Cerebellar nuclear complex (tissue), 1 donor: ENCODE data around the gene CCDC71L.
"Not testable (repeated sequence)": the region's sequence is repeated elsewhere in the genome, so short reads cannot be mapped to it uniquely, and the experiment has no call there.

Experiments used
- DNase-seq, 2 experiments: peaks; one replicate each; lab custom pipeline; 2025; lab: John Stamatoyannopoulos, UW

Gene CCDC71L

DNA sequence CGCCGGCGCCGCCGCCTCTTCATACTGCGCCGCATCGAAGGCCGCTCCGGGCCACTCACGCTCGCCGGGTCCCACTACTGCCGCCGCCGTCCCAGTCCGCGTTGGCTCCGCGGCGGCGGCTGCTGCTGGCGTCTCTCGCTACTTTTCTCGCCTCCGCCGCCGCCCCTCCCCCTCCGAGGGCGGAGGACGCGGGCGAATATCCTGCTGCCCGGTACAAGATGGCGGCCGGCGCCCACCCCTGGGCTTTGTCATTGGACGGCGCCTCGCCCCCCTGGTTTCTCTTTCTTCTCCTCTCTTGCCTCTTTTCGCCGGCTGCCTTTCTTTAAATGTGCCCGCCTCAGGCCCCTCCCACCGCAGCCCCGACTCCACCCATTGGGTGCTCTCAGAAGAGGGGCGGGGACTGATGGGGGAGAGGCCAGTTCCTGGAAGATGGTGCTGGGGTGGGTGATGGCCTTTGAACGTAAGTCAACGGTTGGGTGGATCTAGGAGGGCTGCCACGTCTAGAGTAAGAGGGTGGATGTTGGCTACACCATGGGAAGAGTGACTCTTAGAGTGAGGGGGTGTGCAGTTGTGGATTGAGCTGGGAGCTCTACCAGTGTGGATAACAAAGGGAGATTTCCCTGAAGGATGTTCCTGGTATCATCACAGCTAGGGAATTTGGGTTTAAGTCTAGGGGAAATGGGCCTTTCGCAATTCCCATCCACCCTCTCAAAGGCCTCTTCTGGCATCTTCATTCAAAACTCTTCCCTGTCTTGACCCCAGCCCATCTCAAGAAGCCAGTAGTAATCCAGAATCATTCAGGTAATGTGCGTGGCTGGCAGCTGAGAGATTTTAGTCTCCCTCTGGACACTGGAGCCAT lies at the start of gene CCDC71L:
TSS of gene CCDC71L (minus strand) at position 297 of the 859 bp plus-strand sequence. CDS start at position 35, 262 bp downstream.
- DNase-seq, result no peak

- DNase-seq, result not testable (repeated sequence)
These were observed 48.6 kb upstream of the CCDC71L start for GRCh38 chr7:106709604-106710003.

GRCh38 chr7:106704000-106704840 lies 43.3 kb upstream of the CCDC71L start:
- no peak for DNase-seq

- no peak for DNase-seq
These were observed 32.9 kb upstream of the CCDC71L start for GRCh38 chr7:106693677-106694353.

DNA sequence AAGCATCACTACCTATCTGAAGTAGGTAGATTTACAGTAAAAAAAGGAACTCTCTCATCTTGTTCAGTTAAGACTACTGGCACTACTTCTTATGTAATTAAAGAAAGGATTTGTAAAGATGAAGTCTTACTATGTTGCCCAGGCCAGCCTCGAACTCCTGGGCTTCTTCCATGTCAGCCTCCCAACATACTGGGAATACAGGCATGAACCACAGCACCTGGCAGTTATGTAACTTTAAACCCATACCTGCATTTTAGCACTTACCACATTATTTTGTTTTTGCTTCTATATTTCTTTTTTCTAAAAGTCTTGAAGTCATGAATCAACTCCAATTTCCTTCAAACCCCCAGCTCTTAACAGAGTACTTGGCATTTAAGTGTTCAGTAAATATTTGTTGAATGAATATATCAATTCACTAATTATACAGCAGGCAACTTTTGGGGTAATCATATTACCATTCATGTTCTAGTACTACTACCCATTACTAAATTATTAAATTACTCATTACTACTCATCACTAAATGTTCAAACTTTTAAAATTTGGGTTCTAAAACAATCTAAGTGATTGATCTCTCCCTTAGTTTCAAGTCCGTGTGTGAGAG lies 31.6 kb upstream of the CCDC71L start:
- DNase-seq, result no peak

DNA sequence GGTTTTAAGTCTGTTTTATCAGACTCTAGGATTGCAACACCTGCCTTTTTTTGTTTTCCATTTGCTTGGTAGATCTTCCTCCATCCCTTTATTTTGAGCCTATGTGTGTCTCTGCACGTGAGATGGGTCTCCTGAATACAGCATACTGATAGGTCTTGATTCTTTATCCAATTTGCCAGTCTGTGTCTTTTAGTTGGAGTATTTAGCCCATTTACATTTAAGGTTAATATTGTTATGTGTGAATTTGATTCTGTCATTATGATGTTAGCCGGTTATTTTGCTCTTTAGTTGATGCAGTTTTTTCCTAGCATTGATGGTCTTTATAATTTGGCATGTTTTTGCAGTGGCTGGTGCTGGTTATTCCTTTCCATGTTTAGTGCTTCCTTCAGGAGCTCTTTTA lies 27.2 kb upstream of the CCDC71L start:
- DNase-seq, result not testable (repeated sequence)

GRCh38 chr7:106683941-106684340 lies 23.0 kb upstream of the CCDC71L start:
- DNase-seq, result no peak

GRCh38 chr7:106681815-106682495 lies 21.0 kb upstream of the CCDC71L start:
- no peak for DNase-seq

DNA sequence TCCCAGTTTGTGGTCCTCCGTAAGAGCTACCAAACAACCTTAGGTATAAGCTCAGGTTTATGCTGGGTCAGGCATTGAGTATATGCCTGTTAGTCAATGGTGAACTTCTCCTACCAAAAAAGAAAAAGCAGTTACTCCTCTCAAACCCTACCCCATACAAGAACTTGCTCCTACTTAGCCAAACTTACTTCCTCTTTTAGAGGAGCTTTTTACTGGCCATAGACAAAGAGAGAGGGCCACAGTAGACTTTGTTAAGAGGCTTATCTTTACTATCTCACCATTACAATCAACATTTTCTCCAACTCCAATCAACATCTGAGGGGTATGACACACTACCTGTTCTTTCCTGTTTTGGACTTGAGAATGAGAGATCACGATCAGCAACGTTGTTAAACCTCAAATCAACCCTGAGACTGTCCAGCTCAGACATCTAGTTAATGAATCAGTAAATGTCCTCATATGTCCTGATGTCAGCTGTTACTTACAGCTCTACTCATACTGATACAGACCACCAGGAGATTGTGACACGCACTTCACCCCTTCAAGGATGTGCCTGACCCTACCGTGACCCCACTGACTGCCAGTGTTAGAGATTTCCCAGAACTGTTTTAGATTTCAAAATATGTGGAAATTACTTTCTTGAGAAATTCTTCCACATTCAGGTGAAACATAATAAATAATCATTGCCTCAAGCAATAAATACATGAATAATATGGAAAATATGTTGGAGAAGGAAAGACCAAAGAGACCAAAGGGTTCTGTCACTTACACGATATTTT lies 18.4 kb upstream of the CCDC71L start:
- no peak for DNase-seq

- no peak for DNase-seq
These were observed 17.8 kb upstream of the CCDC71L start for GRCh38 chr7:106678795-106679152.

DNA sequence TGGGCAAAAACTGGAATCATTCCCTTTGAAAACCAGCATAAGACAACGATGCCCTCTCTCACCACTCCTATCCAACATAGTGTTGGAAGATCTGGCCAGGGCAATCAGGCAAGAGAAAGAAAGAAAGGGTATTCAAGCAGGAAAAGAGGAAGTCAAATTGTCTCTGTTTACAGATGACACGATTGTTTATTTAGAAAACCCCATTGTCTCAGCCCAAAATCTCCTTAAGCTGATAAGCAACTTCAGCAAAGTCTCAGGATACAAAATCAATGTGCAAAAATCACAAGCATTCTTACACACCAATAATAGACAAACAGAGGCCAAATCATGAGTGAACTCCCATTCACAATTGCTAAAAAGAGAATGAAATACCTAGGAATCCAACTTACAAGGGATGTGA lies 15.5 kb upstream of the CCDC71L start:
- not testable (repeated sequence) for DNase-seq

- not testable (repeated sequence) for DNase-seq
These were observed 12.7 kb upstream of the CCDC71L start for GRCh38 chr7:106673688-106674087.

- not testable (repeated sequence) for DNase-seq
These were observed 11.0 kb upstream of the CCDC71L start for GRCh38 chr7:106671930-106672329.

- DNase-seq, result no peak
These were observed 10.2 kb upstream of the CCDC71L start for GRCh38 chr7:106671160-106671559.

GRCh38 chr7:106668861-106669524 lies 8.0 kb upstream of the CCDC71L start:
- no peak for DNase-seq

DNA sequence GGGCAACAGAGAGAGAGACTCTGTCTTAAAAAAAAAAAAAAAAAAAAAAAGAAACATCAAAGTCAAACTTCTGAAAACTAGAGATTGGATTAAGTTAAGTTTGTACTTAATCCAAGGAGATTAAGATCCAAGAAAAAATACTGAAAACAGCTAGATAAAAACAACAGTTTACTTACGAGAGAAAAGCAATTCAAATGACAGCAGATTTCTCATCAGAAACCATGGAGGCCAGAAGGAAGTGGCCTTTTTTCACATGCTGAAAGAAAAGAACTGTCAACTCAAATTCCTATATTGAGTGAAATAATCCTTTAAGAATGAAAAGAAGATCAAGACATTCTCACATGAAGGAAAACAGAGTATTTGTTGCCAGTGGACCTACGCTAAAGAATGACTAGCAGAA lies 5.4 kb upstream of the CCDC71L start:
- DNase-seq, result no peak

DNA sequence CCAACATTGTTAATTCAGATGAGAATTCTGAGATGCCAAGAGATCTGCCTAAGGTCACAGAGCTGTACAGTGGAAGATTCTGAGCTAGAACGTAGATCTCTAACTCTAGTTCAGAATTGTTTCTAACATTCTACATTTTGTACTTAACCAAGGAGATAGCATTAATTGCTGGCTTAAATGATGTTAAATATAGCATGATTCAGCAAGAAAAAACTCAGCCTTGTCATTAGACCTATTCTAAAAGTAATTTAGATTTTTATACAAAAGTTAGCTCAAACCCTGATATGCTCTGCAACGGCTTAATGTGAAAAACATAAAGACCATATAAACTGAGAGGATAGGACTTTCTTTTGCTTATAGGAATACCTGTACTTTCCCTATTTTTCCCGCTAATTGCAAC lies 3.4 kb upstream of the CCDC71L start:
- DNase-seq, result no peak

DNA sequence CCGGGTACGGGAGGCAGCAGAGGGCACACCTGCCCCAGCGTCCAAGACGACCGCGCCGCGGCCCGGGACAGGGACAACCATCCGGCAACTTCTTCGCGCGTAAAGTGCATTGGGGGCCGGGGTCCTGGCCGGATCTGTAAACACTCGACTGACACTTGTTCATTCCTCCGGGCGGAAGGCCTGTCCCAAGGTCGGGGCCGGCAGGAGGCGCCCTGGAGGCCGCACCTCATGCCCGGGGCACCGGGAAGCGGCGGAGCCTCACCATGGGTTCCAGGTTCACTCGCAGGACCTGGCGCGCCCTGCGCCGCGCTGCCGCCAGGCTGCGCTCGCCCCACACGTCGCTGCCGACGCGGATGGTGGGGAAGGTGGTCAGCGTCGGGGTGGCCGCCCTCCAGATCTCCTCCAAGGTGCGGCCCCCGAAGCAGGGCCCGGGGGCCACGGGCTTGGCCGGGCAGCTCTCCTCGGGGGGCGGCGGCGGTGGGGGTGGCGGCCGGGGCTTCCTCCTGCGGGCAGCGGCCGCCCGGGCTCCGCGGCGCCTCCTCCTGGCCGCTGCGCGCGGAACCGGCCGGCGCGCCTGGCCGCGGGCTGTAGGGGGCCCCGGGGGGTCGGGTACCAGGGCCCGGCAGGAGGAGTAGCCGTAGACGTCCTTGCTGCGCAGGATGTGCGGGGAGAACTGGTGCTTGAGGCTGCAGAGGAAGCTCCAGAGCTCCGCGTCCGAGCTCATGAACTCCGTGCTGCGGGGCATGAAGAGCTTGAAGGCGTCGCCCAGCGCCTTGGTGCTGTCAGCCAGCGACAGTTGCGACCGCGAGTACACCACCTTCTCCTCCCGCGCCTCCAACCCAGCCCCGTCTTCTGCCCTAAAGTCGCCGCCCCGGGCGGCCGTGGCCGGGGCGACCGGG lies 746 bp downstream of the CCDC71L start:
- no peak for DNase-seq
